ENCODE measurements around the gene TFDP2. TPM values are rescaled to one million over a fixed set of nuclear protein-coding genes. Genes with fewer than 3 reads are reported as not detected.

TFDP2 gene
- total RNA-seq, 3 donors from 2014 or later (not counting 1 experiment from before 2014, with no cell fraction given), result 134 to 154 (median 142) TPM

- Mint-ChIP-seq H3K27ac (peak overlapping the region; percentile 11 to 55), H3K4me3 (no peak overlapping the region), H3K9me3 (no peaks in the 10 kb centered on the region), H3K4me1 (peaks cover 44 to 51% of the 10 kb centered on the region in 2 donors), H3K27me3 (ENCODE audit: low read depth in 2 of 2) (no peaks in the 10 kb centered on the region), H3K36me3 (no peaks in the 10 kb centered on the region)
- no peak for TF ChIP-seq CTCF (IDR thresholded peaks at IDR 0.05)
- no peak for ATAC-seq
- DNase-seq, result no peak
- no peaks in the 10 kb centered on the region for H3K4me1 ChIP-seq (ENCODE audit: control insufficient read depth, insufficient read depth, low read length)
- H3K27ac ChIP-seq (ENCODE audit: low read length), result no peak overlapping the region
- 87% methylated on average over 8 of the region's 8 CpGs for WGBS (ENCODE audit: insufficient coverage)
- H3K4me3 ChIP-seq (ENCODE audit: low read length), result no peak overlapping the region
- H3K9me3 ChIP-seq (ENCODE audit: control insufficient read depth, insufficient read depth, low read length), result no peaks in the 10 kb centered on the region
- H3K27me3 ChIP-seq (ENCODE audit: control insufficient read depth, insufficient read depth, low read length), result no peaks in the 10 kb centered on the region
- H3K36me3 ChIP-seq (ENCODE audit: control insufficient read depth, insufficient read depth, low read length), result no peaks in the 10 kb centered on the region
- intact Hi-C loops (cut with micrococcal nuclease), result no loop called here
These were observed 32.1 kb downstream of the TFDP2 start for GRCh38 chr3:142117056-142117851.

GRCh38 chr3:142115867-142116668, 33.3 kb downstream of the TFDP2 start:
- Histone ChIP-seq H3K36me3 (ENCODE audit: control insufficient read depth, insufficient read depth, low read length) (no peaks in the 10 kb centered on the region), H3K4me3 (ENCODE audit: low read length) (no peak overlapping the region), H3K27me3 (ENCODE audit: control insufficient read depth, insufficient read depth, low read length) (no peaks in the 10 kb centered on the region), H3K27ac (ENCODE audit: low read length) (no peak overlapping the region), H3K9me3 (ENCODE audit: control insufficient read depth, insufficient read depth, low read length) (no peaks in the 10 kb centered on the region), H3K4me1 (ENCODE audit: control insufficient read depth, insufficient read depth, low read length) (no peaks in the 10 kb centered on the region)
- no peaks in the 10 kb centered on the region for H3K9me3 Mint-ChIP-seq
- H3K4me1 Mint-ChIP-seq, result peaks cover 43 to 54% of the 10 kb centered on the region in 2 donors
- no peak overlapping the region for H3K4me3 Mint-ChIP-seq
- DNase-seq (no peak), ATAC-seq (no peak)
- WGBS (ENCODE audit: insufficient coverage), result 90% methylated on average over 3 of the region's 4 CpGs
- TF ChIP-seq CTCF (IDR thresholded peaks at IDR 0.05), result no peak
- intact Hi-C loops (cut with micrococcal nuclease), result no loop called here
- no peak overlapping the region for H3K27ac Mint-ChIP-seq
- no peaks in the 10 kb centered on the region for H3K36me3 Mint-ChIP-seq
- no peaks in the 10 kb centered on the region for H3K27me3 Mint-ChIP-seq (ENCODE audit: low read depth in 2 of 2)

- WGBS (ENCODE audit: insufficient coverage), result 83% methylated on average over 1 of the region's 1 CpG
- H3K9me3 ChIP-seq (ENCODE audit: control insufficient read depth, insufficient read depth, low read length), result no peaks in the 10 kb centered on the region
- H3K4me1 Mint-ChIP-seq, result peaks cover 41 to 51% of the 10 kb centered on the region in 2 donors
- H3K27me3 Mint-ChIP-seq (ENCODE audit: low read depth in 2 of 2), result no peaks in the 10 kb centered on the region
- no peak overlapping the region for H3K27ac ChIP-seq (ENCODE audit: low read length)
- H3K4me3 ChIP-seq (ENCODE audit: low read length), result no peak overlapping the region
- intact Hi-C loops (cut with micrococcal nuclease), result no loop called here
- H3K27me3 ChIP-seq (ENCODE audit: control insufficient read depth, insufficient read depth, low read length), result no peaks in the 10 kb centered on the region
- no peaks in the 10 kb centered on the region for H3K36me3 Mint-ChIP-seq
- no peaks in the 10 kb centered on the region for H3K36me3 ChIP-seq (ENCODE audit: control insufficient read depth, insufficient read depth, low read length)
- no peaks in the 10 kb centered on the region for H3K4me1 ChIP-seq (ENCODE audit: control insufficient read depth, insufficient read depth, low read length)
- H3K9me3 Mint-ChIP-seq, result no peaks in the 10 kb centered on the region
- no peak for TF ChIP-seq CTCF (IDR thresholded peaks at IDR 0.05)
- DNase-seq (no peak), ATAC-seq (no peak)
- no peak overlapping the region for H3K4me3 Mint-ChIP-seq
- no peak overlapping the region for H3K27ac Mint-ChIP-seq
These were observed 36.7 kb downstream of the TFDP2 start for GRCh38 chr3:142112601-142113000.
